Adrenal gland (tissue), 5 donors: ENCODE results near the gene SERPINA6.

Source experiments
- POLR2A ChIP-seq, 2 donors: fragments of 450-650 bp; IDR thresholded peaks; one replicate each; pipeline ENCODE4 v1.6.1; 2017; ENCODE audit warnings: antibody characterized with exemption in 2 of 2, mild to moderate bottlenecking in 2 of 2, moderate library complexity in 1 of 2
- TF ChIP-seq, protein P1 (sequence below), 6 experiments: fragments of 450-650 bp in 4 of 6; fragments of 200-600 bp in 2 of 6; sonication (generic) in 1 of 6; IDR thresholded peaks; 1 replicate in 5 of 6; 2 replicates in 1 of 6; pipeline versions ENCODE4 v1.5.1 to v1.8.0; 2016 to 2021; ENCODE audit warnings: antibody characterized with exemption in 6 of 6, mild to moderate bottlenecking in 2 of 6, moderate library complexity in 1 of 6
- donor health status: DM: no; HTN: no; CAD: no.

DNA sequence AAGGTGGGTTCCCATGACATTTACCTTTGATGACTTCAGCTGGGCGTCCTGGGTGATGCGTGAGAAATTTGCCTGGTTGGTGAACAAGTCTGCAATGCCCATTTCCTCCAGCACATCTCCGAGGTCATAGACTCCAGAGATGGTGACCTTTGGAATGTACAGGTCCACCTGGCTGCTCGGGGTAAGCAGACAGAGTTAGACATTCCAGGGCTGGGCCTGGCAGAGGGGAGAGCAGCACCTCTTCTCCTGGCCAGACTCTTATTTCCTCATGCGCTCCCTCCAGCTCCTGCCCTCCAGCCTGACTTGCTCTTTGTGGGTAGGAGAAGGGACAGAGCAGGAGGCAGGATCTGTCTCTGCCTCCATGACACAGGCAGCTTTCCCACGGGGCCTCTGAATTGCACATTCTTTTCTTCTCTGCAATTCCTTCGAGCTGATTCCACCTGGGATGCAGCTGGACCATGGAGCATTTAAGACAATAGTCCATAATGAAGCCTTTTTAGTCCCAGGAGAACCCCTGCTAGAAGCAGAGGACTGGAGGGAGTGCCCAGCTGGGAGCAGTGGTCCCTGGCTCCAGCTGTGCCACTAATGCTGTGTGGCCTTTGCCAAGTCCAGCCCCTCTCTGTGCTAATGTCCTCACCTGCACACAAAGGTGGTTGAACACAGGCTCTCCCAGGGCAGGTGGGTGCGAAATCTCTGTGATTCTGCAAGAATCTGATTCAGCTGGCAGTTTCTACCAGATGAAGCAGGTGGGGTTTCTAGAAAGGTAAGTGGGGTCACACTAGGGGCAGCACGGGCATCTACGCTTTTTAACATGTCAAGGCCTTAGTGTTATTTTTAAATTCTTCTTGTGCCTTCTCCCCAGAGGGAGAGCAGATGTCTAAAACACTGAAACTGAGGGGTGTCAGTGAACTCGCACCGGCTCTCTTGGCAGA, 16.8 kb downstream of the SERPINA6 start:
- TF ChIP-seq, protein P1, sequence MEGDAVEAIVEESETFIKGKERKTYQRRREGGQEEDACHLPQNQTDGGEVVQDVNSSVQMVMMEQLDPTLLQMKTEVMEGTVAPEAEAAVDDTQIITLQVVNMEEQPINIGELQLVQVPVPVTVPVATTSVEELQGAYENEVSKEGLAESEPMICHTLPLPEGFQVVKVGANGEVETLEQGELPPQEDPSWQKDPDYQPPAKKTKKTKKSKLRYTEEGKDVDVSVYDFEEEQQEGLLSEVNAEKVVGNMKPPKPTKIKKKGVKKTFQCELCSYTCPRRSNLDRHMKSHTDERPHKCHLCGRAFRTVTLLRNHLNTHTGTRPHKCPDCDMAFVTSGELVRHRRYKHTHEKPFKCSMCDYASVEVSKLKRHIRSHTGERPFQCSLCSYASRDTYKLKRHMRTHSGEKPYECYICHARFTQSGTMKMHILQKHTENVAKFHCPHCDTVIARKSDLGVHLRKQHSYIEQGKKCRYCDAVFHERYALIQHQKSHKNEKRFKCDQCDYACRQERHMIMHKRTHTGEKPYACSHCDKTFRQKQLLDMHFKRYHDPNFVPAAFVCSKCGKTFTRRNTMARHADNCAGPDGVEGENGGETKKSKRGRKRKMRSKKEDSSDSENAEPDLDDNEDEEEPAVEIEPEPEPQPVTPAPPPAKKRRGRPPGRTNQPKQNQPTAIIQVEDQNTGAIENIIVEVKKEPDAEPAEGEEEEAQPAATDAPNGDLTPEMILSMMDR (IDR thresholded peaks at IDR 0.05), result no peak
- no peak for TF ChIP-seq POLR2A (IDR thresholded peaks at IDR 0.05)
